Lung (tissue), 12 donors: ENCODE data around the gene APIP. TPM values are rescaled to one million over a fixed set of nuclear protein-coding genes. Genes with fewer than 3 reads are reported as not detected.

Source experiments
- ATAC-seq: fragments of 200-7000 bp; cut with Tn5 transposase; one replicate; pipeline ENCODE4 v1.9.1; 2020; ENCODE audit warnings: moderate number of reproducible peaks; ENCODE audit not compliant: insufficient read depth, low FRiP score
- DNase-seq, 3 donors: peaks; one replicate each; pipeline ENCODE4 v3.0.0-alpha.2; 2013 to 2017
- H3K27ac ChIP-seq, 2 donors: one replicate each; pipeline ENCODE4 v1.5.1; 2013; ENCODE audit warnings: mild to moderate bottlenecking in 2 of 2, moderate library complexity in 2 of 2, control low read depth in 1 of 2, inconsistent platforms in 1 of 2, low read depth in 1 of 2, low read length in 1 of 2
- H3K27me3 ChIP-seq, 3 donors: one replicate each; pipeline ENCODE4 v1.5.1; 2013; ENCODE audit warnings: low read length in 2 of 3; ENCODE audit not compliant: control insufficient read depth in 3 of 3, insufficient read depth in 3 of 3
- H3K36me3 ChIP-seq, 4 donors: one replicate each; pipeline ENCODE4 v1.5.1; 2013; ENCODE audit warnings: low read length in 4 of 4, mild to moderate bottlenecking in 1 of 4, moderate library complexity in 1 of 4; ENCODE audit not compliant: control insufficient read depth in 4 of 4, insufficient read depth in 4 of 4
- H3K4me1 ChIP-seq, 5 donors: one replicate each; pipeline ENCODE4 v1.5.1; 2013; ENCODE audit warnings: low read length in 5 of 5, mild to moderate bottlenecking in 2 of 5, moderate library complexity in 1 of 5; ENCODE audit not compliant: control insufficient read depth in 5 of 5, insufficient read depth in 5 of 5
- H3K4me3 ChIP-seq: one replicate; pipeline ENCODE4 v1.5.1; 2013; ENCODE audit warnings: mild to moderate bottlenecking, control low read depth, moderate library complexity
- H3K9ac ChIP-seq, 2 donors: one replicate each; pipeline ENCODE4 v1.5.1; 2013; ENCODE audit warnings: low read length in 2 of 2, control low read depth in 1 of 2; ENCODE audit not compliant: insufficient read depth in 1 of 2
- H3K9me3 ChIP-seq, 4 donors: one replicate each; pipeline ENCODE4 v1.5.1; 2013; ENCODE audit warnings: low read length in 3 of 4, mild to moderate bottlenecking in 1 of 4, moderate library complexity in 1 of 4; ENCODE audit not compliant: control insufficient read depth in 4 of 4, insufficient read depth in 3 of 4
- CTCF ChIP-seq: IDR thresholded peaks from 2 replicates; pipeline ENCODE4 v1.5.1; 2012; ENCODE audit warnings: mild to moderate bottlenecking; ENCODE audit errors: control extremely low read depth, extremely low read depth
- WGBS, 2 donors: extraction: QIAGEN DNeasy Blood & Tissue Kit; methylation state at CpG; one replicate each; pipeline ENCODE4 v1.1.7; 2013; 5-methylcytosine and 5-hydroxymethylcytosine counted together
- polyA plus RNA-seq, 2 donors: library from polyadenylated mRNA; stranded (reverse); fragments of 200-250 nt; gene quantifications; one replicate each; pipeline ENCODE4 v1.2.1, GENCODE V29; 2013
- total RNA-seq, 2 donors: library from RNA; depleted of rRNA in 1 of 2; stranded (reverse); fragments of >200 nt in 1 of 2; gene quantifications; one replicate each; pipeline ENCODE4 v1.2.1, GENCODE V29; 2014 to 2021
- donor health status: control.
- donor health status: control.
- donor health status: Bipolar disorder and iron deficiency.
- donor health status: healthy.
- donor health status: DM: yes; HTN: yes; CAD: no.

The APIP gene
- total and polyA plus RNA-seq, 4 donors, result 21.7 to 28.9 (median 26.1) TPM

GRCh38 chr11:34948696-34949095, 32.5 kb upstream of the APIP start:
- Histone ChIP-seq H3K4me3 (no peak overlapping the region), H3K4me1 (peaks cover 0 to 9% (median 5%) of the 10 kb centered on the region in 5 donors), H3K27me3 (no peaks in the 10 kb centered on the region), H3K9ac (no peak overlapping the region), H3K36me3 (peaks cover 0 to 4% (median 0%) of the 10 kb centered on the region in 4 donors), H3K9me3 (peaks cover 0 to 2% (median 0%) of the 10 kb centered on the region in 4 donors), H3K27ac (no peak overlapping the region)
- no peak for ATAC-seq
- TF ChIP-seq CTCF, result no peak
- peak; percentile 50 to 87 (median 87) for DNase-seq

- Histone ChIP-seq H3K27me3 (no peaks in the 10 kb centered on the region), H3K9me3 (peaks cover 0 to 2% (median 0%) of the 10 kb centered on the region in 4 donors), H3K9ac (no peak overlapping the region), H3K4me3 (no peak overlapping the region), H3K36me3 (peaks cover 0 to 2% (median under 1%) of the 10 kb centered on the region in 4 donors), H3K4me1 (peaks cover 0 to 9% (median 5%) of the 10 kb centered on the region in 5 donors), H3K27ac (no peak overlapping the region)
- DNase-seq, result no peak
- TF ChIP-seq CTCF, result no peak
- ATAC-seq, result no peak
- WGBS, 2 donors, result 94 to 100% methylated on average over 1 of the region's 1 CpG
Measured at GRCh38 chr11:34944692-34945091, 28.5 kb upstream of the APIP start.

GRCh38 chr11:34941688-34942087, 25.5 kb upstream of the APIP start:
- H3K36me3 ChIP-seq, result peaks cover 0 to 2% (median under 1%) of the 10 kb centered on the region in 4 donors
- H3K27ac ChIP-seq, result no peak overlapping the region
- H3K9me3 ChIP-seq, result peaks cover 0 to 2% (median 0%) of the 10 kb centered on the region in 4 donors
- H3K27me3 ChIP-seq, result no peaks in the 10 kb centered on the region
- no peak overlapping the region for H3K9ac ChIP-seq
- H3K4me3 ChIP-seq, result no peak overlapping the region
- DNase-seq (no peak), ATAC-seq (no peak)
- 96 to 99% methylated on average over 13 of the region's 13 CpGs for WGBS, 2 donors
- no peak for TF ChIP-seq CTCF
- H3K4me1 ChIP-seq, result peaks cover 0 to 4% (median 0%) of the 10 kb centered on the region in 5 donors
